ENCODE data around the gene GSTM3. TPM values are rescaled to one million over a fixed set of nuclear protein-coding genes. Genes with fewer than 3 reads are reported as not detected.
A peak's percentile ranks its signal among the peaks of the same experiment; 100 is the strongest.

Gene GSTM3
- 7.2 TPM for polyA plus RNA-seq (2013, experiment 1 of 2)
- polyA plus RNA-seq (2013, experiment 2 of 2): 12.5 TPM

DNA sequence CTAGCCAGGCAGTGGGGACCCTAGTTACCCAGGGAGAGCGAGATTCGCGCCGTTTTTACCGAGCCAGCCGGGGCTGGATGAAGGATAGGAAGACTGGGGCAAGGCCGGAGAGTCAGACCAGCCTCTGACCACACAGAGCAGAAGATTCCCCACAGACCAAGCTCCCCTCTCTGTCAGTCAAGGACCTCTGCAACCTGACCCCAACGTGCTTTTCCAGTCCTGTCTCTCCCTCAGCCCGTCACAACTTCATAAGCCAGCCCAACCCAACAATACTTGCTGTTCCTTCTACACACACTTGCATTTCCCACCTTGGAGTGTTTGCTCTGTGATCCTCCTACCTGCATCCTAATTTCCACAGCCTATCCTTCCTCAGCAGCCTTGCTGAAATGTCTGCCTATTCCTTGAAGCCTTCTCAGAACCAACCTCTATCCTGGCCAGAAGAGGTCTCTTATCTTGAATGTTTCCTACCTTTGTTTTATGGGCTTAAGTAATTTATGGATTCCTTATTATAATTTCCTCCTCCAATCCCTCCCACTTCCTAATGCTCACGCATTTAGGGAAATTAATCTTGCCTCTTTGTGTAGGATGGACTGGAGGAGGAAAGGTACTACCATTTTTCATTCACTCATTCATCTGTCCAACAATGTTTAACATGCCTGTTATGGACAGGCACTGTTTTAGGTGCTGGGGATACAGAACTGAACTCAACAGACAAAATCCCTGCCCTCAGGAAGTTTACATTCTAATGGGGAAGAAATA lies at the start of gene GSTM3:
Gene GSTM3 (minus strand): TSS at position 424 of the 759 bp plus-strand sequence. CDS start 751 bp downstream, outside the sequence.
- Histone ChIP-seq H3K4me3 (ENCODE audit: low read length) (peak within 1 kb of the TSS; percentile 73), H3K9ac (ENCODE audit: low read depth, low read length) (peak within 1 kb of the TSS; percentile 45), H3K9me3 (ENCODE audit: insufficient read depth, low read depth, low read length) (no peaks in the 10 kb centered on the region), H3K36me3 (ENCODE audit: insufficient read depth, low read length) (no peaks in the 10 kb centered on the region), H3K27me3 (ENCODE audit: insufficient read depth, low read length) (peaks cover 57% of the 10 kb centered on the region), H3K4me1 (ENCODE audit: insufficient read depth, low read length) (peaks cover 8% of the 10 kb centered on the region), H3K27ac (ENCODE audit: low read depth, low read length) (no peak within 1 kb of the TSS)
- WGBS: 8% methylated on average over 9 of the region's 10 CpGs

DNA sequence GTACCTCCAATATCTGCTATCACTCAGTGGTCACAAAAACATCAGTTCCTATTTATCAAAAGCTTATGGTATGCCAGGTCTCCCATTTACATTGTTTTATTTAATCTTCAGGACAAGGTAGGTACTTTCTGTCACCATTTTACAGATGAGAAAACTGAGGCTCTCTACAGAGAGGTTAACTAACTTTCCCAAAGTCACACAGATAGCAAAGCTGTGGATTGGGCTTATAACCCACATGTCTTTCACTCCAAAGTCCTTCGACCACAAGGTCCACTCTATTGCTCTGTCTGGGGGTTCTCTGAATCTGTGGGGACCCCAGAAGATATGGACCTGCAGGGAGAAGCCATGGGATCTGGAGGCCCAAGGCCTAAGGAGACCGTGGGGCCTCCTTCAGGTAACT lies 49.5 kb upstream of the GSTM3 start:
- 96% methylated on average over 2 of the region's 2 CpGs for WGBS
- H3K4me1 ChIP-seq (ENCODE audit: insufficient read depth, low read length): peaks cover 33% of the 10 kb centered on the region
- no peak overlapping the region for H3K9ac ChIP-seq (ENCODE audit: low read depth, low read length)
- H3K4me3 ChIP-seq (ENCODE audit: low read length): no peak overlapping the region
- H3K36me3 ChIP-seq (ENCODE audit: insufficient read depth, low read length): no peaks in the 10 kb centered on the region
- no peaks in the 10 kb centered on the region for H3K27me3 ChIP-seq (ENCODE audit: insufficient read depth, low read length)
- H3K27ac ChIP-seq (ENCODE audit: low read depth, low read length): no peak overlapping the region
- no peaks in the 10 kb centered on the region for H3K9me3 ChIP-seq (ENCODE audit: insufficient read depth, low read depth, low read length)

DNA sequence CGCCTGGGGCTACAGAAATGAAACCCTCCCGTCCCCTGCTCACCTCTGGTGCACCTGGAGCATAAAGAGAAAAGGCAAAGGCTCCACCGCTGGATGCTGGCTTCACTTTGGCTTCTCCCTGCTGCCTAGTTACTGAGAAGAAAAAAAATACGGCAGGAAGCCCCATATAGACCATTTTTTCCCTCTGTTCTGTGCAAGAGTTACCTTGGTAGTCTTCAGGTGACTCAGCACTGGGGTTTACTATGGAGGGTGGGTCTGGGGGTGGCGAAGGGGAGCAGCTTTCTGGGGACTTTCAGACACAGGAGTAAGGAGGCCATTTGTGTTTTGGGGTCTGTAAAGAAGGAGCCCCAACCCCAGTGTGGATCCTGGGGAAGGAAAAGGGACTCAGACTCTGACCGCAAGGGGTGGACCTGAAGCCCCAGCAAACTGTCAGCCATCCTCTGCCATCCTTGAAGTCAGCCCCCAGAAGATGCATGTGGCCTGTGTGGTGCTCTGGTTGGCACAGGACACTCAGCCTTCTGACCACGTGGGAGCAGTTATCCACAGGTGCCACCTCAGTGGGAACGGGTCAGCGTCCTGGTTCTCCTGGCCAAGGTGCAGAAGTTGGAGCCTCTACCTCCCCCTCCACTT lies 48.8 kb upstream of the GSTM3 start:
- peaks cover 33% of the 10 kb centered on the region for H3K4me1 ChIP-seq (ENCODE audit: insufficient read depth, low read length)
- H3K9ac ChIP-seq (ENCODE audit: low read depth, low read length): no peak overlapping the region

DNA sequence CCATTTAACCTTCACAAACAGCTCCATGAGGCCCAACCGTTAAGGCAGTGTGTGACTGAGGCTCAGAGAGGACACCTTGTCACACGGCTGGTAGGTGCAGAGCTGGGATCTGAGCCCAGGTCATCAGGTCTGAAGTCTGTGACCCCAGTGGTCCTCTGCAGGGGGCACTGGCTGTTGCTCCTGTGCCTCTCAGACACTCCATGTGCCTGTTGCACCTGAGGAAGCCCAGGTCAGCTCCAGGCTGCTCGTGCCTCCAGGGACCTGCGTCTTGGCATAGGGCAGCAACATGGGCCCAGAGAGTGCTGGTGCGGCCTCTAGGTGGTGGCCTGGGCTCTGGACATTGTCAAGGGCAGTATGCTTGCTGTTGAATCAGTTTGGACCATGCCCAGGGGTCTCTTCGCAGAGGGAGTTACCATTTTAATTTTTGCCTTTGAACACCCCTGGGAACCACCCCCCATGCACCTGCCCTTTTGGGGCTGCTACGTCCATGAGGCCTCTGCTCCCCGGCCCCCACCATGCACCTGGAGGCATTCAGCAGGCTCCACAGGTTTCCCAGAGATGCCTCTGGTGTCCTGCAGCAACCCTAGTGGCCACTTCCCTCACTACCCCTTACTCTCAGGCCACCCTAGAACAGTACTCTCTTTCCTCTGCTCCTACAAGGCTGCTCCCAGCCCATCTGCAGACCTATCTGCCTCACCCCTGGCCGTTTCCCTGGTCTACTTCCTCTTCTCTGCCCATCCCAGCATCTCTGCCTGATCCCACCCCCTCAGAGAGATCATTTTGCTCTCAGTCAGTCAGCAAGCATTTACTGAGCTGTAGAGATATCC lies 48.1 kb upstream of the GSTM3 start:
- H3K9me3 ChIP-seq (ENCODE audit: insufficient read depth, low read depth, low read length): no peaks in the 10 kb centered on the region
- no peaks in the 10 kb centered on the region for H3K36me3 ChIP-seq (ENCODE audit: insufficient read depth, low read length)
- no peak overlapping the region for H3K9ac ChIP-seq (ENCODE audit: low read depth, low read length)
- 86% methylated on average over 9 of the region's 9 CpGs for WGBS
- H3K4me1 ChIP-seq (ENCODE audit: insufficient read depth, low read length): peaks cover 29% of the 10 kb centered on the region
- no peak overlapping the region for H3K4me3 ChIP-seq (ENCODE audit: low read length)
- no peak overlapping the region for H3K27ac ChIP-seq (ENCODE audit: low read depth, low read length)
- H3K27me3 ChIP-seq (ENCODE audit: insufficient read depth, low read length): no peaks in the 10 kb centered on the region

More for the DNA sequence above, 48.8 kb upstream of the GSTM3 start:
- Histone ChIP-seq H3K27me3 (ENCODE audit: insufficient read depth, low read length) (no peaks in the 10 kb centered on the region), H3K36me3 (ENCODE audit: insufficient read depth, low read length) (no peaks in the 10 kb centered on the region), H3K9me3 (ENCODE audit: insufficient read depth, low read depth, low read length) (no peaks in the 10 kb centered on the region), H3K27ac (ENCODE audit: low read depth, low read length) (no peak overlapping the region), H3K4me3 (ENCODE audit: low read length) (no peak overlapping the region)
- 90% methylated on average over 9 of the region's 9 CpGs for whole genome bisulfite sequencing

DNA sequence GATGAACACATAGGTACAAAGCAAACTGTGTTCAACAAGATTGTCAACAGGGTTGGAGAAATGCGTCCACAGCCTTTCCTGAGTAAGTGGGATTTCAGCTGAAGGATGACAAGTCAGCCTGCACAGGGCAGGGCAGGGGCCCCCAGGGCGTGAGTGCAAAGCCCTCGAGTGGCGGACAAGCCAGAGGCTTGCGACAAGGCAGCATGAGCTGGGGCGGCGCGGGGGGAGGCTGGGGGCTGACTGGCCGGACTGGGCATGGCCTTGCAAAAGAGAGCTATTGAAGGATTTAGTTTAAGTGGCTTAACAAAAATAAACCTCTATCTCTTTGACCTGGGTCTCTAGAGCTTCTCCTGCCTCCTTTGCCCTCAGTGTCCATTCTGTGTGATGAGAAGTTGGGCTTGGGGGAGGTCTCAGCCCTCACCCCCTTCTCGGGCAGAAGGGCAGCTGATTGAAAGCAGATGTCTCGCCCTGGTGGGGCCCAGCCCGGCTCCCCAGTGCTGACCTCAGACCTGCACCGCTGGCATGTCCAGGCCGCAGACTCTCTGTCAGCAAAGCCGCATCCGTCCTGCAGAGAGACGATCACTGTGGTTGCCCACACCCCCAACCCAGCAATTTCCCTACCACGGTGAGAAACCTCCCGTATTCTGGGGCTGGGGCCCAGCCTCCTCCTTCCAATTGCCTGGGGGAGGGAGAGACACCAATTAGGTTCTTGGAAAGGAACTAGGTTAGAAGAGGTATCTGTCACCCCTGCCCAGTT lies 47.2 kb upstream of the GSTM3 start:
- Histone ChIP-seq H3K9ac (ENCODE audit: low read depth, low read length) (no peak overlapping the region), H3K36me3 (ENCODE audit: insufficient read depth, low read length) (no peaks in the 10 kb centered on the region), H3K4me1 (ENCODE audit: insufficient read depth, low read length) (peaks cover 26% of the 10 kb centered on the region), H3K27me3 (ENCODE audit: insufficient read depth, low read length) (no peaks in the 10 kb centered on the region), H3K9me3 (ENCODE audit: insufficient read depth, low read depth, low read length) (no peaks in the 10 kb centered on the region), H3K4me3 (ENCODE audit: low read length) (no peak overlapping the region), H3K27ac (ENCODE audit: low read depth, low read length) (no peak overlapping the region)
- WGBS: 91% methylated on average over 19 of the region's 19 CpGs

DNA sequence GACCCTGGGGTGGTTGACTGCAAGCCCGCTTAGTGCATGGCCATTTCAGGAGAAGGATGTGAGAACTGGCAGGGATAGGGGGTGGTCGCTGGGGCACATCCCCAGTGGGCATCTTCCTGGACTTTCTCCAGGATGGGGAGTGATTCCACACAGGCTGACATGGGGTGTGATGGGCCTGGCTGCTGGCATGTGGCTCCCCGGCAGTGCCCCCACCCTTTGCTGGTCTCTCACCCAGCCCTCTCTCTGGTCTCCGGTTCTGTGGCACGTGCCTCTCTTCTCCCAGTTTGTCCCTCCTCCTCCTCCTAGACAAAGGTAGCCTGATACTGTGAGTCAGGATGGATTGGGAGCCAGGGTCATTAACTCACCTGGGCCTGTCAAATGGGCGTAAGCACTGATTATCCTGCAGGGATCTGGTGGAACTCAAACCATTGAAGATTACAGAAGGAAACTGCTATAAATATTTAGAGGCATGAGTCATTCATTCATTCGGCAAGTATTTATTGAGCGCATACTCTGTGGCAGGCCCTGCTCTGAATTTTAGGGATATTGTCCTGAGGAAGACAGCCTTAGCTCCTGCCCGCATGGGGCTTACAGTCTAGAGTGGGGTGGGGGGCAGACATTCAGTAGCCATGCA lies 46.5 kb upstream of the GSTM3 start:
- 91% methylated on average over 9 of the region's 9 CpGs for WGBS
- Histone ChIP-seq H3K4me1 (ENCODE audit: insufficient read depth, low read length) (peaks cover 28% of the 10 kb centered on the region), H3K27ac (ENCODE audit: low read depth, low read length) (no peak overlapping the region)

DNA sequence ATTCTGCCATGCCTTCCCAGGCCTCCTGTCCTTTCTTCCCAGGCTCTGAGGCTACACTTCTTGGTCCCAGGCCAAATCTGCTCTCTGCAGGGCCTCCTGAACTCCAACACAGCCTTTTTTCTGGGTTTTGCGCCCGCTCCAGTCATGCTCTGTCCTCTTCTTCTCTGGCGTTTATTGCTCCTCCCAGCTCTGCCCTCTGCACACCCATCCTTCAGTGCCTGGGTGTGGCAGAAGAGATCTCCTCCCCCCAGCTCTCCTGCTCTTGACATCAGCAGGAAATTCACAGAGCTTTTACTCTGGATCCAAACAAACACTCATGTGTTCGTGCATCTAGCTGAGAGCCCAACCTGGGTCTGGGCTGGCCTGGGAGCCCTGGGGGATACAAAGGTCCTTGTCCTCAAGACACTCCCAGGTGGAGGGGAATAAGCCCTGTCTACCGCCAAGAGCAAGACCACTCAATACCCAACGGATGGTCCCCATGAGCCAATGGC lies 45.7 kb upstream of the GSTM3 start:
- peaks cover 21% of the 10 kb centered on the region for H3K4me1 ChIP-seq (ENCODE audit: insufficient read depth, low read length)
- H3K36me3 ChIP-seq (ENCODE audit: insufficient read depth, low read length): no peaks in the 10 kb centered on the region
- no peak overlapping the region for H3K27ac ChIP-seq (ENCODE audit: low read depth, low read length)
- WGBS: 91% methylated on average over 6 of the region's 6 CpGs
- no peaks in the 10 kb centered on the region for H3K27me3 ChIP-seq (ENCODE audit: insufficient read depth, low read length)
- H3K4me3 ChIP-seq (ENCODE audit: low read length): no peak overlapping the region
- 0 out of 2 replicates have a peak, but pooled peaks cover 3% of the 10 kb centered on the region for H3K9me3 ChIP-seq (ENCODE audit: insufficient read depth, low read depth, low read length)
- H3K9ac ChIP-seq (ENCODE audit: low read depth, low read length): no peak overlapping the region

More for the DNA sequence above, 46.5 kb upstream of the GSTM3 start:
- H3K9ac ChIP-seq (ENCODE audit: low read depth, low read length): no peak overlapping the region
- H3K27me3 ChIP-seq (ENCODE audit: insufficient read depth, low read length): no peaks in the 10 kb centered on the region
- H3K9me3 ChIP-seq (ENCODE audit: insufficient read depth, low read depth, low read length): no peaks in the 10 kb centered on the region
- H3K4me3 ChIP-seq (ENCODE audit: low read length): no peak overlapping the region
- no peaks in the 10 kb centered on the region for H3K36me3 ChIP-seq (ENCODE audit: insufficient read depth, low read length)

DNA sequence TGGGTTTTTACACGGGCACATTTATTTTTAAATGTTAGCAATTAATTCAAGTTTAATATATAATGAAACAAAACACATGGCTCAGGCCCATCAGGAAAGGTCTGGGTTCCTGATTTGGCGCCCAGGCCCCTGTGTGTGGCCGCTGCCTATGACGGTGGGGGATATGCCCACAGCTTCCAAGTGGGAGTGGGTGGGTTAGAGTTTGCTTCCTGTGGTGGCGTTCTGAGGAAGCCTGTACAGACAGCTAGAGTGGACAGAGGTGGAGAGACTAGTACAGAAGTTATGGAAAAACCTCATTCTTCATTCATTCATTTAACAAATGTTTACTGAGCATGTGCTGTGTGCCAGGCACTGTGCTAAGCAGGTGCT lies 45.3 kb upstream of the GSTM3 start:
- Histone ChIP-seq H3K27me3 (ENCODE audit: insufficient read depth, low read length) (no peaks in the 10 kb centered on the region), H3K9ac (ENCODE audit: low read depth, low read length) (no peak overlapping the region), H3K4me3 (ENCODE audit: low read length) (no peak overlapping the region), H3K9me3 (ENCODE audit: insufficient read depth, low read depth, low read length) (peaks cover 6% of the 10 kb centered on the region; the same call in 1 of the 2 replicates), H3K4me1 (ENCODE audit: insufficient read depth, low read length) (peaks cover 16% of the 10 kb centered on the region), H3K36me3 (ENCODE audit: insufficient read depth, low read length) (no peaks in the 10 kb centered on the region), H3K27ac (ENCODE audit: low read depth, low read length) (no peak overlapping the region)
- WGBS: 90% methylated on average over 4 of the region's 5 CpGs

DNA sequence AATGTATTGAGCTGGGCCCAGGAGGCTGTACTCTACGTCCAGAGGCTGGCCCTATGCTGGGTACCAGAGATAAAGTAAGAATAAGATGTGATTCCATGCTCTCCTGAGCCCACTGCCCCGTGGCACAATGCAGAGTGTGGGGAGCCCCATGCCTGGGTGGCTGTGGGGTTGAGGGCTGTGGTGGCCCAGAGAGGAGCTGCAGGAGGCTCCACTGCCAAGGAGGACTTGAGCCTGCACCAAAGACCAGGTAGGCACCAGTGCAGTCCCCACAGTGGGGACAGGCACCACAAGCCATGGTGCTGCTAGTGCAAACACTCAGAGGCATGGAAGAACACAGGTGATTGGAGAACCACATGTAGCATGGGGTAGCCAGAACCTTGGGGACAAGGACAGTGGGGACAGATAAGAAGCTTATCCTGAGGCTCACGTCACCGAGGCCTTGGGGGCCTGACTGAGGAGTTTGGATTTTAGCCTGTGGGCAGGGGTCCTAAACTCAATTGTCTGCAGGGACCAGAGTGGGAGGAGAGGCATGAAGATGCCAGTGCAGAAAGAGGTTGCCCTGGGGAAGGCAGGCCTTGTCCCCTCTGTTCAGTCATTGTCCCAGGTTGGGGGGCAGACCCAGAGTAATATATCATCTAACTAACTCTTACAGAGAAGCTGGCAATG lies 44.7 kb upstream of the GSTM3 start:
- peaks cover 11% of the 10 kb centered on the region for H3K9me3 ChIP-seq (ENCODE audit: insufficient read depth, low read depth, low read length)
- no peak overlapping the region for H3K9ac ChIP-seq (ENCODE audit: low read depth, low read length)
- no peaks in the 10 kb centered on the region for H3K36me3 ChIP-seq (ENCODE audit: insufficient read depth, low read length)
- H3K27me3 ChIP-seq (ENCODE audit: insufficient read depth, low read length): no peaks in the 10 kb centered on the region
- no peak overlapping the region for H3K4me3 ChIP-seq (ENCODE audit: low read length)
- no peak overlapping the region for H3K27ac ChIP-seq (ENCODE audit: low read depth, low read length)
- WGBS: 81% methylated on average over 4 of the region's 4 CpGs
- H3K4me1 ChIP-seq (ENCODE audit: insufficient read depth, low read length): peaks cover 16% of the 10 kb centered on the region

All from HUES64 (cell line).